HEK293 (cell line): ENCODE data around the gene IL13.

Experiments used
- BCL11A ChIP-seq: fragments of 450-650 bp; formaldehyde crosslinking; IDR thresholded peaks from 2 replicates; pipeline ENCODE4 v1.5.1; 2016; ENCODE audit warnings: low read depth, missing biosample characterization, missing genetic modification characterization
- CTCF ChIP-seq: fragments of 450-650 bp; formaldehyde crosslinking; IDR thresholded peaks from 2 replicates; pipeline ENCODE4 v1.5.1; 2016; ENCODE audit warnings: missing biosample characterization, missing genetic modification characterization
- REST ChIP-seq: fragments of 450-650 bp; formaldehyde crosslinking; IDR thresholded peaks from 2 replicates; pipeline ENCODE4 v1.5.1; 2016; ENCODE audit warnings: missing biosample characterization, missing genetic modification characterization
- ZBTB1 ChIP-seq: fragments of 450-650 bp; formaldehyde crosslinking; IDR thresholded peaks from 2 replicates; pipeline ENCODE4 v1.5.1; 2016; ENCODE audit warnings: missing biosample characterization, missing genetic modification characterization
- ZBTB7A ChIP-seq: fragments of 450-650 bp; formaldehyde crosslinking; IDR thresholded peaks from 2 replicates; pipeline ENCODE4 v1.5.1; 2016; ENCODE audit warnings: low read depth, missing biosample characterization, missing genetic modification characterization
- ZNF169 ChIP-seq: fragments of 450-650 bp; formaldehyde crosslinking; IDR thresholded peaks from 2 replicates; pipeline ENCODE4 v1.5.1; 2016; ENCODE audit warnings: missing biosample characterization, missing genetic modification characterization
- ZNF175 ChIP-seq: fragments of 450-650 bp; formaldehyde crosslinking; IDR thresholded peaks from 2 replicates; pipeline ENCODE4 v1.5.1; 2016; ENCODE audit warnings: missing biosample characterization, missing genetic modification characterization
- ZNF223 ChIP-seq: fragments of 450-650 bp; formaldehyde crosslinking; IDR thresholded peaks from 2 replicates; pipeline ENCODE4 v1.5.1; 2016; ENCODE audit warnings: missing biosample characterization, missing genetic modification characterization
- ZNF239 ChIP-seq: fragments of 450-650 bp; formaldehyde crosslinking; IDR thresholded peaks from 2 replicates; pipeline ENCODE4 v1.5.1; 2016; ENCODE audit warnings: missing biosample characterization, missing genetic modification characterization
- ZNF324 ChIP-seq: fragments of 450-650 bp; formaldehyde crosslinking; IDR thresholded peaks from 2 replicates; pipeline ENCODE4 v1.5.1; 2016; ENCODE audit warnings: missing biosample characterization, missing genetic modification characterization
- ZNF707 ChIP-seq: fragments of 450-650 bp; formaldehyde crosslinking; IDR thresholded peaks from 2 replicates; pipeline ENCODE4 v1.5.1; 2016; ENCODE audit warnings: missing biosample characterization, missing genetic modification characterization
- ZNF776 ChIP-seq: fragments of 450-650 bp; formaldehyde crosslinking; IDR thresholded peaks from 2 replicates; pipeline ENCODE4 v1.5.0; 2017; ENCODE audit warnings: missing biosample characterization, missing genetic modification characterization, borderline replicate concordance
- TF ChIP-seq, protein P1 (sequence below): fragments of 450-650 bp; formaldehyde crosslinking; IDR thresholded peaks from 2 replicates; pipeline ENCODE4 v1.5.1; 2016; ENCODE audit warnings: missing biosample characterization, missing genetic modification characterization

DNA sequence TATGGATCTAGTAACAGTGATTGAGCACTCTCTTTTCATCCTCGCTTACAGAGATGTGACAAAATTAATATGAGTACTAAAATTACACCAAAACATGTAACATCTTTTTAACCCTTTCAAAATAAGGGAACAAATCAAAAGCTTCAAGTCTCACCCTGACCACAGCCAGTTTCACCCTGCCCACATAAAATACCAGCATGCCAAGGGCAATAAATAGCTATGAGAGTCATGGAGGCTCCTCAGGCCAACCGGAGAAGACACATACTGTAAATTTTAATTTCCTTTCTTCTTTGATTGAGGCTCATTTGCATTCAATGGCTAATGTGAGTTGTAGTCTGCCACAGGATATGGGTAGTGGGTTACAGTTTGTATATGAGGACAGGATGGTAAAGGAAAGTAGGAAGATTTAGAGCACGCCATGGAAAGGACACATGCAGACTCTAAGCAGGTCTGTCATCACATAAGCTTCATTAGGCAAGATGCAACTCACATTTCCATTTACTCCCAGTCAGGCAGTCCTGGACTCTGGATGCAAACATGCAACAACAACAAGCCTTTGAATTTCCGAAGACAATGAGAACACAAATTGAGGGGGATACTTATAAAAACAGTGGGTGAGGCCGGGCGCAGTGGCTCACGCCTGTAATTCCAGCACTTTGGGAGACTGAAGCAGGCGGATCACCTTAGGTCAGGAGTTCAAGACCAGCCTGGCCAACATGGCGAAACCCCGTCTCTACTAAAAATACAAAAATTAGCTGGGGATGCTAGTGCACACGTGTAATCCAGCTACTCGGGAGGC lies 27.1 kb downstream of the IL13 start:
- TF ChIP-seq REST (tag by site-specific recombination) (no peak), BCL11A (tag by site-specific recombination) (no peak), ZNF239 (no peak), CTCF (tag by site-specific recombination) (no peak), ZNF169 (tag by site-specific recombination) (no peak), ZNF776 (tag by site-specific recombination) (no peak), ZNF175 (no peak), ZBTB7A (tag by site-specific recombination) (no peak), ZNF223 (tag by site-specific recombination) (no peak), ZBTB1 (no peak), ZNF324 (tag by site-specific recombination) (no peak), ZNF707 (tag by site-specific recombination) (no peak)
- TF ChIP-seq, protein P1, sequence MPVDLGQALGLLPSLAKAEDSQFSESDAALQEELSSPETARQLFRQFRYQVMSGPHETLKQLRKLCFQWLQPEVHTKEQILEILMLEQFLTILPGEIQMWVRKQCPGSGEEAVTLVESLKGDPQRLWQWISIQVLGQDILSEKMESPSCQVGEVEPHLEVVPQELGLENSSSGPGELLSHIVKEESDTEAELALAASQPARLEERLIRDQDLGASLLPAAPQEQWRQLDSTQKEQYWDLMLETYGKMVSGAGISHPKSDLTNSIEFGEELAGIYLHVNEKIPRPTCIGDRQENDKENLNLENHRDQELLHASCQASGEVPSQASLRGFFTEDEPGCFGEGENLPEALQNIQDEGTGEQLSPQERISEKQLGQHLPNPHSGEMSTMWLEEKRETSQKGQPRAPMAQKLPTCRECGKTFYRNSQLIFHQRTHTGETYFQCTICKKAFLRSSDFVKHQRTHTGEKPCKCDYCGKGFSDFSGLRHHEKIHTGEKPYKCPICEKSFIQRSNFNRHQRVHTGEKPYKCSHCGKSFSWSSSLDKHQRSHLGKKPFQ (tag by site-specific recombination) = no peak
